GM11168 (cell line): Measurements from ENCODE around the gene LYZ.
"Not testable (repeated sequence)": the region's sequence is repeated elsewhere in the genome, so short reads cannot be mapped to it uniquely, and the experiment has no call there.

Source experiments
- in situ Hi-C: fragments of 300-500 bp; cut with MboI; formaldehyde crosslinking; loops from one replicate; pipeline ENCODE4 v1.12.0; 2022; ENCODE audit warnings: low sequenced_read_pairs; ENCODE audit not compliant: unreplicated experiment

Gene LYZ

GRCh38 chr12:69348162-69348938, at the start of gene LYZ:
Gene LYZ, plus strand, starts transcription at chr12:69348381. Its CDS starts 28 bp downstream, at chr12:69348409.
- in situ Hi-C loops: no loop called here

- in situ Hi-C loops: no loop called here
Measured at GRCh38 chr12:69298947-69299346, 49.2 kb upstream of the LYZ start.

- in situ Hi-C loops: no loop called here
Measured at GRCh38 chr12:69304284-69304683, 43.9 kb upstream of the LYZ start.

- in situ Hi-C loops: no loop called here
Measured at GRCh38 chr12:69309461-69309860, 38.7 kb upstream of the LYZ start.

- in situ Hi-C loops: no loop called here
Measured at GRCh38 chr12:69313209-69313608, 35.0 kb upstream of the LYZ start.

GRCh38 chr12:69316784-69317183, 31.4 kb upstream of the LYZ start:
- in situ Hi-C loops: not testable (repeated sequence)

GRCh38 chr12:69317233-69317632, 30.9 kb upstream of the LYZ start:
- in situ Hi-C loops: not testable (repeated sequence)

GRCh38 chr12:69318225-69318624, 30.0 kb upstream of the LYZ start:
- in situ Hi-C loops: no loop called here

- in situ Hi-C loops: no loop called here
Measured at GRCh38 chr12:69321351-69321750, 26.8 kb upstream of the LYZ start.

GRCh38 chr12:69324797-69325466, 23.2 kb upstream of the LYZ start:
- in situ Hi-C loops: no loop called here

- in situ Hi-C loops: no loop called here
Measured at GRCh38 chr12:69328426-69328825, 19.8 kb upstream of the LYZ start.

- in situ Hi-C loops: no loop called here
Measured at GRCh38 chr12:69329669-69330428, 18.3 kb upstream of the LYZ start.

- in situ Hi-C loops: no loop called here
Measured at GRCh38 chr12:69330475-69331473, 17.4 kb upstream of the LYZ start.

GRCh38 chr12:69331519-69331908, 16.7 kb upstream of the LYZ start:
- in situ Hi-C loops: no loop called here

GRCh38 chr12:69331909-69332684, 16.1 kb upstream of the LYZ start:
- in situ Hi-C loops: no loop called here

- in situ Hi-C loops: no loop called here
Measured at GRCh38 chr12:69332815-69333358, 15.3 kb upstream of the LYZ start.

GRCh38 chr12:69334158-69334557, 14.0 kb upstream of the LYZ start:
- in situ Hi-C loops: no loop called here

GRCh38 chr12:69337311-69338090, 10.7 kb upstream of the LYZ start:
- in situ Hi-C loops: no loop called here
